Astrocyte (in vitro differentiated cells and primary cell): ENCODE data around the gene NEK10. TPM values are rescaled to one million over a fixed set of nuclear protein-coding genes. Genes with fewer than 3 reads are reported as not detected.

Source experiments
- DNase-seq: peaks from one replicate; pipeline ENCODE4 v3.0.0-alpha.2; 2010; ENCODE audit warnings: low read depth
- FAIRE-seq: peaks from 2 replicates; lab custom pipeline; 2011; peaks lifted over from hg19 to GRCh38; lab: Jason Lieb, UNC
- H2AFZ ChIP-seq: 2 replicates; pipeline ENCODE4 v1.6.0; 2012; ENCODE audit warnings: low read depth, low read length, inconsistent platforms
- H3K27ac ChIP-seq: 2 replicates; pipeline ENCODE4 v1.5.1; 2011; ENCODE audit warnings: low read depth, low read length, inconsistent platforms
- H3K27me3 ChIP-seq: 2 replicates; pipeline ENCODE4 v1.6.0; 2011; ENCODE audit warnings: low read length, inconsistent platforms; ENCODE audit not compliant: insufficient read depth
- H3K36me3 ChIP-seq: 2 replicates; pipeline ENCODE4 v1.5.1; 2011; ENCODE audit warnings: low read length, inconsistent platforms; ENCODE audit not compliant: insufficient read depth
- H3K4me1 ChIP-seq: 2 replicates; pipeline ENCODE4 v1.5.1; 2011; ENCODE audit warnings: low read length, inconsistent platforms; ENCODE audit not compliant: insufficient read depth
- H3K4me2 ChIP-seq: 2 replicates; pipeline ENCODE4 v1.6.0; 2012; ENCODE audit warnings: low read length, inconsistent platforms
- H3K4me3 ChIP-seq: 2 replicates; pipeline ENCODE4 v1.5.1; 2011; ENCODE audit warnings: low read depth, mild to moderate bottlenecking, low read length, inconsistent platforms; ENCODE audit not compliant: insufficient read depth
- H3K79me2 ChIP-seq: 2 replicates; pipeline ENCODE4 v1.6.0; 2012; ENCODE audit warnings: mild to moderate bottlenecking, low read length, inconsistent platforms; ENCODE audit not compliant: insufficient read depth
- H3K9ac ChIP-seq: 2 replicates; pipeline ENCODE4 v1.6.0; 2012; ENCODE audit warnings: mild to moderate bottlenecking, low read length, inconsistent platforms
- H3K9me3 ChIP-seq: 2 replicates; pipeline ENCODE4 v1.5.1; 2012; ENCODE audit warnings: low read depth, mild to moderate bottlenecking, low read length, inconsistent platforms; ENCODE audit not compliant: insufficient read depth
- H4K20me1 ChIP-seq: 2 replicates; pipeline ENCODE4 v1.6.0; 2012; ENCODE audit warnings: low read length, inconsistent platforms; ENCODE audit not compliant: insufficient read depth
- H3K27ac Mint-ChIP-seq: one replicate; pipeline ENCODE4 v1.8.0; 2021; ENCODE audit warnings: mild to moderate bottlenecking, mixed read lengths; ENCODE audit not compliant: unreplicated experiment
- H3K27me3 Mint-ChIP-seq: one replicate; pipeline ENCODE4 v1.8.0; 2021; ENCODE audit warnings: low read depth, mixed read lengths; ENCODE audit not compliant: unreplicated experiment
- H3K36me3 Mint-ChIP-seq: one replicate; pipeline ENCODE4 v1.8.0; 2021; ENCODE audit warnings: low read depth, mixed read lengths; ENCODE audit not compliant: unreplicated experiment
- H3K4me1 Mint-ChIP-seq: one replicate; pipeline ENCODE4 v1.8.0; 2021; ENCODE audit warnings: low read depth, mixed read lengths; ENCODE audit not compliant: unreplicated experiment
- H3K4me3 Mint-ChIP-seq: one replicate; pipeline ENCODE4 v1.8.0; 2021; ENCODE audit warnings: mild to moderate bottlenecking, moderate library complexity, mixed read lengths; ENCODE audit not compliant: unreplicated experiment
- H3K9me3 Mint-ChIP-seq: one replicate; pipeline ENCODE4 v1.8.0; 2021; ENCODE audit warnings: mild to moderate bottlenecking, mixed read lengths; ENCODE audit not compliant: unreplicated experiment
- CTCF ChIP-seq: IDR thresholded peaks from 2 replicates; pipeline ENCODE4 v1.5.1; 2011; ENCODE audit warnings: low read depth, mild to moderate bottlenecking, inconsistent platforms, low read length, moderate library complexity; ENCODE audit not compliant: insufficient read depth
- EZH2 ChIP-seq: IDR thresholded peaks from 2 replicates; pipeline ENCODE4 v1.6.1; 2012; ENCODE audit warnings: mild to moderate bottlenecking, low read length, inconsistent platforms; ENCODE audit not compliant: insufficient read depth
- total RNA-seq: library from RNA; stranded (reverse); gene quantifications from 2 replicates; pipeline ENCODE4 v1.2.1, GENCODE V29; 2021

NEK10 gene
- total RNA-seq, 1 donor from 2014 or later, result 3.2 TPM

- Histone ChIP-seq H3K4me1 (no peaks in the 10 kb centered on the region), H3K4me3 (no peak overlapping the region), H3K27ac (no peak overlapping the region), H3K36me3 (no peaks in the 10 kb centered on the region), H2AFZ (no peak overlapping the region), H3K79me2 (no peaks in the 10 kb centered on the region), H4K20me1 (no peaks in the 10 kb centered on the region), H3K27me3 (no peaks in the 10 kb centered on the region), H3K4me2 (no peak overlapping the region), H3K9ac (no peak overlapping the region), H3K9me3 (no peaks in the 10 kb centered on the region)
- Mint-ChIP-seq H3K4me1 (no peaks in the 10 kb centered on the region), H3K36me3 (peaks cover 4% of the 10 kb centered on the region), H3K4me3 (no peak overlapping the region), H3K27ac (no peak overlapping the region), H3K27me3 (no peaks in the 10 kb centered on the region), H3K9me3 (peaks cover 4% of the 10 kb centered on the region)
- no peak for FAIRE-seq
- TF ChIP-seq EZH2 (no peak), CTCF (no peak)
- no peak for DNase-seq
Observed at GRCh38 chr3:27208961-27209616, 160.1 kb downstream of the NEK10 start.

- H3K27me3 ChIP-seq, result no peaks in the 10 kb centered on the region
- FAIRE-seq, result no peak
- no peak overlapping the region for H3K4me2 ChIP-seq
- no peaks in the 10 kb centered on the region for H3K36me3 Mint-ChIP-seq
- no peaks in the 10 kb centered on the region for H3K27me3 Mint-ChIP-seq
- no peaks in the 10 kb centered on the region for H3K79me2 ChIP-seq
- H3K4me3 Mint-ChIP-seq, result no peak overlapping the region
- no peak overlapping the region for H3K27ac ChIP-seq
- TF ChIP-seq CTCF (no peak), EZH2 (no peak)
- H3K9me3 ChIP-seq, result no peaks in the 10 kb centered on the region
- H3K9me3 Mint-ChIP-seq, result peaks cover 7% of the 10 kb centered on the region
- H3K9ac ChIP-seq, result no peak overlapping the region
- no peaks in the 10 kb centered on the region for H3K36me3 ChIP-seq
- no peak for DNase-seq
- H3K4me3 ChIP-seq, result no peak overlapping the region
- no peaks in the 10 kb centered on the region for H3K4me1 ChIP-seq
- no peak overlapping the region for H3K27ac Mint-ChIP-seq
- H4K20me1 ChIP-seq, result no peaks in the 10 kb centered on the region
- H3K4me1 Mint-ChIP-seq, result no peaks in the 10 kb centered on the region
- no peak overlapping the region for H2AFZ ChIP-seq
Observed at GRCh38 chr3:27202959-27203358, 166.2 kb downstream of the NEK10 start.

GRCh38 chr3:27201492-27201891, 167.7 kb downstream of the NEK10 start:
- no peaks in the 10 kb centered on the region for H3K4me1 Mint-ChIP-seq
- Histone ChIP-seq H3K36me3 (no peaks in the 10 kb centered on the region), H3K4me2 (no peak overlapping the region), H4K20me1 (no peaks in the 10 kb centered on the region), H3K27ac (no peak overlapping the region), H2AFZ (no peak overlapping the region), H3K9ac (no peak overlapping the region), H3K79me2 (no peaks in the 10 kb centered on the region), H3K4me1 (no peaks in the 10 kb centered on the region), H3K4me3 (no peak overlapping the region), H3K27me3 (no peaks in the 10 kb centered on the region), H3K9me3 (no peaks in the 10 kb centered on the region)
- no peak for DNase-seq
- TF ChIP-seq CTCF, result no peak
- TF ChIP-seq EZH2, result no peak
- H3K27ac Mint-ChIP-seq, result no peak overlapping the region
- FAIRE-seq, result no peak
- no peaks in the 10 kb centered on the region for H3K27me3 Mint-ChIP-seq
- no peak overlapping the region for H3K4me3 Mint-ChIP-seq
- peaks cover 7% of the 10 kb centered on the region for H3K9me3 Mint-ChIP-seq
- no peaks in the 10 kb centered on the region for H3K36me3 Mint-ChIP-seq
